Cardiac muscle cell (in vitro differentiated cells and primary cell): ENCODE data around the gene CFAP61. TPM values are rescaled to one million over a fixed set of nuclear protein-coding genes. Genes with fewer than 3 reads are reported as not detected.

Experiments
- DNase-seq, 2 donors: peaks; one replicate each; pipeline versions ENCODE4 v3.0.0 to v3.0.0-alpha.2; 2010 to 2017; ENCODE audit warnings: low read depth in 1 of 2, low spot score in 1 of 2
- H3K27ac ChIP-seq: fragments of 200-600 bp; sonication (generic); 2 replicates; pipeline ENCODE4 v1.5.1; 2016
- H3K27me3 ChIP-seq: fragments of 200-600 bp; sonication (generic); 2 replicates; pipeline ENCODE4 v1.6.0; 2016; ENCODE audit warnings: control low read depth
- H3K36me3 ChIP-seq: fragments of 200-600 bp; sonication (generic); 2 replicates; pipeline ENCODE4 v1.5.1; 2016; ENCODE audit warnings: control low read depth
- H3K4me1 ChIP-seq: fragments of 200-600 bp; sonication (generic); 2 replicates; pipeline ENCODE4 v1.8.1; 2017; ENCODE audit warnings: low read depth, mild to moderate bottlenecking, mixed run types
- H3K4me3 ChIP-seq: fragments of 200-600 bp; sonication (generic); 2 replicates; pipeline ENCODE4 v1.5.1; 2016; ENCODE audit warnings: mild to moderate bottlenecking
- H3K9me3 ChIP-seq: fragments of 200-600 bp; sonication (generic); 2 replicates; pipeline ENCODE4 v1.5.1; 2017; ENCODE audit warnings: low read depth, mild to moderate bottlenecking, control low read depth
- CTCF ChIP-seq: IDR thresholded peaks from 2 replicates; pipeline ENCODE4 v1.5.1; 2012; ENCODE audit warnings: low read depth, mild to moderate bottlenecking, low read length
- polyA plus RNA-seq: library from polyadenylated mRNA; unstranded; fragments of >200 nt; fragmentation: Nextera tagmentation; extraction: Ambion mirVana; gene quantifications from 2 replicates; pipeline ENCODE4 v1.2.1, GENCODE V29; 2016
- total RNA-seq: library from RNA; depleted of rRNA; stranded (reverse); fragments of >200 nt; gene quantifications from 2 replicates; pipeline ENCODE4 v1.2.3, GENCODE V29; 2016

The CFAP61 gene
- total and polyA plus RNA-seq, 2 experiments from 2014 or later, result 0.44 TPM; not detected in 1

GRCh38 chr20:20037960-20038359 is 14.4 kb upstream of the CFAP61 start:
- H3K27ac ChIP-seq, result peak overlapping the region; percentile 60
- peaks cover 83% of the 10 kb centered on the region for H3K36me3 ChIP-seq

GRCh38 chr20:20038586-20038985 is 13.7 kb upstream of the CFAP61 start:
- Histone ChIP-seq H3K27ac (peak overlapping the region; percentile 60), H3K4me1 (no peaks in the 10 kb centered on the region), H3K9me3 (no peaks in the 10 kb centered on the region), H3K4me3 (no peak overlapping the region), H3K36me3 (peaks cover 83% of the 10 kb centered on the region), H3K27me3 (no peaks in the 10 kb centered on the region)
- no peak for TF ChIP-seq CTCF
- no peak for DNase-seq

More at GRCh38 chr20:20037960-20038359, 14.4 kb upstream of the CFAP61 start:
- DNase-seq, result peak in 1 of 2 donors; percentile 51
- Histone ChIP-seq H3K4me3 (no peak overlapping the region), H3K27me3 (no peaks in the 10 kb centered on the region), H3K9me3 (no peaks in the 10 kb centered on the region), H3K4me1 (no peaks in the 10 kb centered on the region)
- no peak for TF ChIP-seq CTCF

GRCh38 chr20:20039752-20040387 is 12.5 kb upstream of the CFAP61 start:
- DNase-seq, result no peak
- TF ChIP-seq CTCF, result no peak
- H3K9me3 ChIP-seq, result no peaks in the 10 kb centered on the region
- H3K4me3 ChIP-seq, result no peak overlapping the region
- H3K36me3 ChIP-seq, result peaks cover 82% of the 10 kb centered on the region
- no peak overlapping the region for H3K27ac ChIP-seq
- no peaks in the 10 kb centered on the region for H3K27me3 ChIP-seq
- no peaks in the 10 kb centered on the region for H3K4me1 ChIP-seq

GRCh38 chr20:20051767-20052073 is 612 bp upstream of the CFAP61 start:
- no peak for TF ChIP-seq CTCF
- H3K27ac ChIP-seq, result peak overlapping the region; percentile 81
- no peak for DNase-seq

GRCh38 chr20:20060234-20060998 is 8.1 kb downstream of the CFAP61 start:
- Histone ChIP-seq H3K36me3 (no peaks in the 10 kb centered on the region), H3K4me3 (no peak overlapping the region), H3K27ac (no peak overlapping the region), H3K9me3 (no peaks in the 10 kb centered on the region), H3K4me1 (no peaks in the 10 kb centered on the region), H3K27me3 (no peaks in the 10 kb centered on the region)
- no peak for TF ChIP-seq CTCF
- no peak for DNase-seq

More at GRCh38 chr20:20051767-20052073, 612 bp upstream of the CFAP61 start:
- no peaks in the 10 kb centered on the region for H3K9me3 ChIP-seq
- H3K4me1 ChIP-seq, result peaks cover 8% of the 10 kb centered on the region
- peaks cover 24% of the 10 kb centered on the region for H3K36me3 ChIP-seq
- peaks cover 5% of the 10 kb centered on the region for H3K27me3 ChIP-seq
- peak overlapping the region; percentile 61 for H3K4me3 ChIP-seq
